GM12874 (cell line): ENCODE results near the gene SH3RF2.

Experiments
- CTCF ChIP-seq: IDR thresholded peaks from 2 replicates; pipeline ENCODE4 v1.5.1; 2011; ENCODE audit warnings: low read depth, mild to moderate bottlenecking, control low read depth, low read length, moderate library complexity; ENCODE audit not compliant: insufficient read depth

SH3RF2 gene

GRCh38 chr5:145981589-145982571 lies 45.5 kb downstream of the SH3RF2 start:
- TF ChIP-seq CTCF: no peak

GRCh38 chr5:145982572-145983318 lies 46.4 kb downstream of the SH3RF2 start:
- TF ChIP-seq CTCF: no peak

DNA sequence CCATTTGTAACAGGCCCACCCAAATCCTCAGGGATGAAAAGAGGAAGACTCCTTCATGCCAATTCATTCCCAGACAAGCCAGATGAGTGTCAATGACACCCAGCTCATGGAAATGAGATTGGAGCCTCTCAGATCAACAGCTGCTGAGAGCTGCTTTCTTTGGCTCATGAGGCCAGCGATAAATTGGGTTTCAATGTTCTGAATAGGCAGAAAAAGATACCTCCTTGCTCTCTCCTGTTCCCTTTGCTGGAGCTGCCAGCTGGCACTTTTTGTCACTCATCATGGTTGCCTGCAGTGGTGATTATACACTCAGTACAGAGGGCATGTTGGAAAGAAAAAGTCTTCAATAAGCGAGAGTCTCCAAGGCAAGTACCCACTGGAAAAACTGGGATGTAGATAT lies 47.1 kb downstream of the SH3RF2 start:
- no peak for TF ChIP-seq CTCF

DNA sequence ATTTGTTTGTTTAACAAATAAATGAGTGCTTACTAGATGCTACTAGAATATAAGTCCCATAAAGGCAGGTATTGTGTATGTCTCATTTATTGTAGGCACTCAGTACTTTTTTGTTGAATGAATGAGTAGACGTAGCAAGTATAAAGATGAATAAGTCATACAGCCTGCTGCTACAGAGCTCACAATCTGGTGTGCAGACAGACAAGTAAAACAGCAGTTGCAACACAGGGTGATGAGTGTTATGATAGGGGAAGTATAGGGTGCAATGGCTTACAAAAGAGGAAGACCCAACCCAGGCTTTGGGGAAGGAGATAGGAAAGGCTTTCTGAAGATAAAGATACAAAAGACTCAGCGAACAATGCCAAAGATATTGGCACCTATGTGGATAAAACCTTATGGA lies 47.7 kb downstream of the SH3RF2 start:
- no peak for TF ChIP-seq CTCF

DNA sequence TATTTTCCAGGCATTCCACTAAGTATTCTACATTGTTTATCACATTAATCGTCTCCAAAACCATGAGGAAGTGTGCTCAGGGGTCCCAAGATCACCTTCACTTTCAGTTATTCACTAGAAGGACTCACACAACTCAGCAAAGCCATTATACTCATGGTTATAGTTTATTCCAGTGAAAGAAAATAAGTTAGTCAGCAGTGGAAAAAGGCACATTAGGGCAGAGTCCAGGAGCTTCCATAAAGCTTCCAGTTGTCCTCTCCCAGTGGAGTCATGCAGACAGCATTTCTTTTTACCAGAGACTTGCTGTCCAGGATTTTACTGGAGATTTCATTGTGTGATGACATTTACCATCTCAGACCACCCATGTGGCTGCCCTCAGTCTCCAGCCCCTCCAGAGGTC lies 51.5 kb downstream of the SH3RF2 start:
- TF ChIP-seq CTCF: no peak

DNA sequence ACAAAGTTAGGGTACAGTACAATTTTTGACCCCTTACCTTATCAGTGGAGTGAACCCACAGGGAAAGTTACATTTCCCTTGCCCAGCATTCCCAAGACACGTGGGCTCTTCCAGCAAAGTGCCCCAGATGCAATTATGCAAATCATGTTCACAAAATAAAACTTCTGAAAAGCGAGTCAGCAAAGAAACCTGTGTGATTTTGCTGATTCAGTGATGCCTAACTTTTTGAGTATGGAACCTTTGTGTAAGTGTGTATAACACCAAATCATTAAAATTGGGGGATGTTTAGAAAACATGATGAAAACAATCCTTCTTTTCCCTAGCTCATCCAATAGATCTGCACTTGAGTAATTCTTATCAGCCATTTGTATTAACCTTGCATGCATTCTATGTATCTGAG lies 52.6 kb downstream of the SH3RF2 start:
- no peak for TF ChIP-seq CTCF

DNA sequence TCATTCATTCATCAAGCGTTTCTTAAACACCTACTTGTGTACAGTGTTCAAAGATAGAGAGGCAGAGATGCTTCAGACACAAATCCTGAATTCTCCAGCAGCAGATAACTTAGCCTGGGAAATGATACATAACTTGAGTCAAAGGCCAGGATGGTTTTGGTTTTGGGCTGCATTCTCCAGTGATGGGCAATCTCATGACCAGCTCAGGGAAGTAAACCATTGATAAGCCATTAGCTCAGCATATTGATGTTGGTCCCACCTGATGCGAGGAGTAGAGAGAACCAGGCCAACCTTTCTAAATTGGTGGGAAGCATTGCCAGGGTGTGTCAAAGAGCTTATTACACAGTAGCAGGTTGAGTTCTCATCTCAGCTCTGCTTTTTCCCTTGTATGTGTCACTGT lies 53.0 kb downstream of the SH3RF2 start:
- TF ChIP-seq CTCF: no peak
